RCC 7860 (cell line): ENCODE measurements around the gene COG1.
A peak's percentile ranks its signal among the peaks of the same experiment; 100 is the strongest.
"Not testable (repeated sequence)": the region's sequence is repeated elsewhere in the genome, so short reads cannot be mapped to it uniquely, and the experiment has no call there.

Source experiments
- DNase-seq: peaks from one replicate; pipeline ENCODE4 v3.0.0-alpha.2; 2015; ENCODE audit warnings: low spot score
- FAIRE-seq: peaks from 2 replicates; lab custom pipeline; 2012; peaks lifted over from hg19 to GRCh38; lab: Jason Lieb, UNC

The COG1 gene, protein sequence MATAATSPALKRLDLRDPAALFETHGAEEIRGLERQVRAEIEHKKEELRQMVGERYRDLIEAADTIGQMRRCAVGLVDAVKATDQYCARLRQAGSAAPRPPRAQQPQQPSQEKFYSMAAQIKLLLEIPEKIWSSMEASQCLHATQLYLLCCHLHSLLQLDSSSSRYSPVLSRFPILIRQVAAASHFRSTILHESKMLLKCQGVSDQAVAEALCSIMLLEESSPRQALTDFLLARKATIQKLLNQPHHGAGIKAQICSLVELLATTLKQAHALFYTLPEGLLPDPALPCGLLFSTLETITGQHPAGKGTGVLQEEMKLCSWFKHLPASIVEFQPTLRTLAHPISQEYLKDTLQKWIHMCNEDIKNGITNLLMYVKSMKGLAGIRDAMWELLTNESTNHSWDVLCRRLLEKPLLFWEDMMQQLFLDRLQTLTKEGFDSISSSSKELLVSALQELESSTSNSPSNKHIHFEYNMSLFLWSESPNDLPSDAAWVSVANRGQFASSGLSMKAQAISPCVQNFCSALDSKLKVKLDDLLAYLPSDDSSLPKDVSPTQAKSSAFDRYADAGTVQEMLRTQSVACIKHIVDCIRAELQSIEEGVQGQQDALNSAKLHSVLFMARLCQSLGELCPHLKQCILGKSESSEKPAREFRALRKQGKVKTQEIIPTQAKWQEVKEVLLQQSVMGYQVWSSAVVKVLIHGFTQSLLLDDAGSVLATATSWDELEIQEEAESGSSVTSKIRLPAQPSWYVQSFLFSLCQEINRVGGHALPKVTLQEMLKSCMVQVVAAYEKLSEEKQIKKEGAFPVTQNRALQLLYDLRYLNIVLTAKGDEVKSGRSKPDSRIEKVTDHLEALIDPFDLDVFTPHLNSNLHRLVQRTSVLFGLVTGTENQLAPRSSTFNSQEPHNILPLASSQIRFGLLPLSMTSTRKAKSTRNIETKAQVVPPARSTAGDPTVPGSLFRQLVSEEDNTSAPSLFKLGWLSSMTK

DNA sequence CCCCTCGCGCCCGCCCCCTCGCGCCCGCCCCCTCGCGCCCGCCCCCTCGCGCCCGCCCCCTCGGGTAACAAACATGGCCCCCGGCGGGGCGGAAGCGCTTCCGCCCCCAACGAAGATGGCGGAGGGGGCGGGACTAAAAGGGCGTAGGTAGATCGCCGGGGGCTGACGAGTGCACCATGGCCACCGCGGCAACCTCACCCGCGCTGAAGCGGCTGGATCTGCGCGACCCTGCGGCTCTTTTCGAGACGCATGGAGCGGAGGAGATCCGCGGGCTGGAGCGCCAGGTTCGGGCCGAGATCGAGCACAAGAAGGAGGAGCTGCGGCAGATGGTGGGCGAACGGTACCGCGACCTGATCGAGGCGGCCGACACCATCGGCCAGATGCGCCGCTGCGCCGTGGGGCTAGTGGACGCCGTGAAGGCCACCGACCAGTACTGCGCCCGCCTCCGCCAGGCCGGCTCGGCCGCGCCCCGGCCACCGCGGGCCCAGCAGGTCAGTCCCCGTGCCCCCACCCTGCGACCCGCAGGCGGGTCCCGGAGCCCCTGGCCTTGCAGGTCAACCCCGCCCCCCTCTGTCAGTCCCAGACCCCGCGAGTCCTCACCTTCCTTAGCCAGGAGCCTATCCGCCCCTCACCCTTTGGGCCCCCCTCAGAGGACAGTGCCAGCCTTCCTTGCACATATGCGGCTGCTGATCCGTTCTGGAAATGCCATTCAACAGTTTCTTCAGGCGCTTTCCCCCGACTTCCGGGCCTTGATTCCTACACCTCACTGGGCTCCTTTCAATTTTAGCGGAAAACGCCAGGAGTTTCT lies at the start of gene COG1:
COG1 (plus strand) TSS at position 162 of the 808 bp plus-strand sequence; CDS start at position 177, 15 bp downstream.
- DNase-seq (peak; percentile 68), FAIRE-seq (no peak)

GRCh38 chr17:73144209-73144608 lies 48.6 kb upstream of the COG1 start:
- FAIRE-seq, DNase-seq: not testable (repeated sequence)

DNA sequence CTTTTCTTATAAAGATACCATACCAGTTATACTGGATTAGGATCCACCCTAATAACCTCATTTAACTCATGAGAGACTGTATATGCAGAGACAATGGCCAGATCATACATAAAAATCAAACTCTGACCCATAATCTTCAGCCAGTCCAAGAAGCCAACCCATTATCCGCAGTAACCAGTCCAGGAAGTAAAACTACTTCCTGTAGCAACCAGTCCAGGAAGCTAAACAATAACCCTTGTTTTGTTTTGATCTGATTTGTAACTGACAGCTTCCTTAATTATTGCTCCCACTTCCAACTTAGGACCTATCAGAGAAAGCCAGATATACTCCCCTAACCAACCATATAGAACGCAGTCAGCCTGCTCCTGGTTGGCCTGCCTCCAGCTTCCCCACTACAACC lies 47.2 kb upstream of the COG1 start:
- FAIRE-seq (no peak), DNase-seq (no peak)

- not testable (repeated sequence) for DNase-seq, FAIRE-seq
Measured at GRCh38 chr17:73147791-73148190, 45.1 kb upstream of the COG1 start.

DNA sequence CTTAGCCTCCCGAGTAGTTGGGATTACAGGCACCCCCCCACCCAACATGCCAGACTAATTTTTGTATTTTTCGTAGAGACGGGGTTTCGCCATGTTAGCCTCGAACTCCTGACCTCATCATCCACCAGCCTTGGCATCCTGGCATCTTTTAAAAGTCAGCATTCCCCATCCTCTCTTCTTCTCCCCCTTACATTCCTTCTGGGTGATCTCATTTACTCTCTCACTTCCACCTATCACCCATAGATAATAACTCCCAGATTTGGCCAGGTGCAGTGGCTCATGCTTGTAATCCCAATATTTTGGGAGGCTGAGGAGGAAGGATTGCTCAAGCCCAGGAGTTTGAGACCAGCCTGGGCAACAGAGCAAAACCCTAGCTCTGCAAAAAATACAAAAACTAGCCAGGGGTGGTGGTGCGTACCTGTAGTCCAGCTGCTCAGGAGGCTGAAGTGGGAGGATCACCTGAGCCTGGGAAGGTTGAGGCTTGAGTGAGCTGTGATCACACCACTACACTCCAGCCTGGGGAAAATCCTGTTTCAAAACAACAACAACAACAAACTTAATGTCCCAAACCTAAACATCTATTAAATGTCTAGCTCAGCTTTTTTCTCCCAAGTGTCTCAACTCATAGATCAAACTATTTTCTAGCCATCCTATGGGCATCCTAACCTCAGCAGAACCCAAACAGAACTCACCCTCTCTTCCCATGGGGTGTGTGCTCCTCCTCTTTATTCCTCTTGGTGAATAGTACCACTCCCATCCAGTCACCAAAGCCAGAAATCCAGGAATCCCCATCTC lies 44.1 kb upstream of the COG1 start:
- FAIRE-seq: no peak
- DNase-seq: no peak

DNA sequence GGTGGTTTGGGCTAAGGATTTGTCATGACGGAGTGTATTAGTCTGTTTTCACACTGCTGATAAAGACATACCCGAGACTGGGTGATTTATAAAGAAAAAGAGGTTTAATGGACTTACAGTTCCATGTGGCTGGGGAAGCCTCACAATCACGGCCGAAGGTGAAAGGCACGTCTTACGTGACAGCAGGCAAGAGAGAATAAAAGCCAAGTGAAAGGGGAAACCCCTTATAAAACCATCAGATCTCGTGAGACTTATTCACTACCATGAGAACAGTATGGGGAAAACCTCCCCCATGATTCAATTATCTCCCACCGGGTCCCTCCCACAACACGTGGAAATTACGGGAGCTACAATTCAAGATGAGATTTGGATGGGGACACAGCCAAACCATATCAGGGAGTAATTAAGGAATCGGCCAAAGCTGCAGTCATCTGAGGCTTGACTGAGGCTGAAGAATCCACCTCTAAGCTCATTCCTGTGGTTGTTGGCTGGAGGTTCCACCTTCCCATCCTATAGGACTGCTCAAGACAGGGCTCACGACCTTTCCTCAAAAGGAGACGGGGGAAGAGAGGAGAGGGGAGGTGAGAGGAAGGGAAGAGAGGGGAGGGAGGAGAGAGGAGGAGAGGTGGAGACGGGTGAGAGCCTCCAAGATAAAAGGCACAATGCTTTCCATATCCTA lies 42.1 kb upstream of the COG1 start:
- DNase-seq, FAIRE-seq: not testable (repeated sequence)

GRCh38 chr17:73151916-73152632 lies 40.8 kb upstream of the COG1 start:
- peak; percentile 67 for DNase-seq

GRCh38 chr17:73155410-73156165 lies 37.3 kb upstream of the COG1 start:
- no peak for FAIRE-seq
- no peak for DNase-seq

More at GRCh38 chr17:73151916-73152632, 40.8 kb upstream of the COG1 start:
- FAIRE-seq: peak; percentile 83

DNA sequence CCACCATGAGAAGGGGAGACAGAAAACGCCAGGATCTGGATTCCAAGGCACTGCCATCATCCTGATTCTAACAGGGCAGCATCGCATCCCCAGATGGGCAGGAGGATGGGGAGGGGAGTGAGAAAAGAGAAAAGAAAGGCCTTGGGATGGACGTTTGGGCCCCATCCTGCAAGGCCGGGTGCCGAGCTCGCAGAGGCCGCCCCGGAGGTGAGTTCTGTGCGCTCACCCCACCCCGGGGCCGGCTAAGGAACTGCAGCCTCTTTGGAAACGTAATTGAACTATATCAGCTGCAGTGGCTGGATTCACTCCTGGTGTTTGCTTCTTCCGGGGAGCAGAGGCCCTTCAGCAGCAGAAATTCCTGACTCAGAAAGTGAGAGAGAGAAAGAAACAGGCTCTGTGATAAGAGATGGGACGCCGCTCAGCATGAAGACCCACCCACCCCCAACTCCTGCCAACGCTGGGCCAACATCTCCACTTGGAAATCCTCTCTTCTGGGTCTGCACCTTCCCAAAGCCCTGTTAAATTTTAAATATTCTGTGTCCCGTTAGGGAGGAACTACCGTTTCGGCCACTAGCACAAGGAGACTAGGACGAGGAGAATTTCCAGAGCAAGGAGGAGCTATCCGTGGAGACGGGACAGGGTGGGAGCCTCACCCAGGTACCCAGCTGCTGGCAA lies 36.6 kb upstream of the COG1 start:
- peak; percentile 49 for DNase-seq

DNA sequence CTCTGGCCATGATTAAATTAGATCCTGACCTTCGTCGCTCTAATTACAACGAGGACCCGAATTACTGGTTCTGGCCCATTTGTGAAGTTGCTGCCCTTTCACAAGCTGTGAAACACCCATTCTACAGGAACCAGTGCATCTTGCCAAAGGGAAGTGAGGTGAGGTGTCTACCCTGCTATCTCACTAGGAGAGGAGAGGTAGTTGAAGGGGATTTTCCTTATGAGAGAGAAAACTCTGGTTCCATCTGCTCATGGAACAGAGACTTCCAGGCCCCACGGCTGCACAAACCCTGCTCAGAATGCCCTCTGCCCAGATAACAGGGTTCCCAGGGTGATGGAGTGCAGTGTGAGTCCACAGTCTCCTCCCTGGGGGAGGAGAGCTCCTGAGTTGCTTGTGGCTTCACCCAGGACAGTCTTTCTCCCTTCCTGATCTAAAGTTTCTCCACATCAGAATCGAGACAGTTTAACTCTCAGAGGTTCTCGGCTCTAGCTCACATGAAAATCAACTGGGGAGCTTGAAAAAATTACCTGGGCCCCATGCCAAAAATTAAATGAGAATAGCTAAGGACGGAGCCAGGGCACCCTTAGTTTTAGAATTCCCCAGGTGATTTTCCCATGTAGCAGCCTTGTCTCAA lies 35.9 kb upstream of the COG1 start:
- DNase-seq (no peak), FAIRE-seq (no peak)

More for the DNA sequence above, 36.6 kb upstream of the COG1 start:
- FAIRE-seq: no peak

DNA sequence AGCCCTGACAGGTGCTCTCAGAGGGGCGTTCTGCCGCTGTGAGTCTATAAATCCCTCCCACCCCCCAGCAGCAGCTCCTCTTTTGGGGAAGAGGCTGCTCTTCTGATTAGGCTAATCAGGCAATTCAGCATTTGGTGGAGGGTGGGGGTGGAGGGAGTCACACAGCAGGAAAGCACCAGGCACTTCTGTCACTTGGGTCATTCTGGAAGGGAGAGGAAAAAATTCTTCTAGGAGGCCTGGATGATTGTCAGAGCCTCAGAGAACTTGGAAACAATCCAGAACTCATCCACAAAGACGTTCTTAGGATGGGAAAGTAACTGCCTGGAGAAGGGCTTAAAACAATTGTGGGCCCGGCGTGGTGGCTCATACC lies 35.3 kb upstream of the COG1 start:
- DNase-seq (no peak), FAIRE-seq (no peak)

- DNase-seq: no peak
- FAIRE-seq: no peak
Measured at GRCh38 chr17:73158133-73158532, 34.7 kb upstream of the COG1 start.

GRCh38 chr17:73160980-73161630 lies 31.8 kb upstream of the COG1 start:
- FAIRE-seq (no peak), DNase-seq (no peak)

DNA sequence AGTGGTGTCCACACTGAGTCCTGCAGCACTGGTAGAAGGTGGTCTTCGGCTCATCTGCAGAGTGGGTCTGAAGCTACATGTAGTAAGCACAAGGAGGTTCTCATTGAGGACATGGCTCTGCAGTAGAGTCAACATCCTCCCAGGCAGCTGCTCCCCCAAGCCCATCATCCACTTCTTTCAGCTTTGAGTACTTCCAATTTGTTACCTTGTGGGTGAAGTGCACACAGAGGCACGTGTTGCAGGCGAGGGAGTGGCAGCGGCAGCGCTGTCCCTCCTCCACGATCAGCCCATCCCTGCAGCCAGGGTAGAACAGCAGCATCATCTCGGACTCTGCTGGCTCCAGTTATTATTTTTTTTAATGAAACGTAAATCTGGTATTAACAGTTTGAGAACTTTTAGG lies 29.8 kb upstream of the COG1 start:
- no peak for FAIRE-seq
- DNase-seq: no peak

GRCh38 chr17:73165616-73166404 lies 27.0 kb upstream of the COG1 start:
- FAIRE-seq (no peak), DNase-seq (no peak)
